ENCODE results near the gene TRIML2.

- TF ChIP-seq CTCF (IDR thresholded peaks at IDR 0.05; ENCODE audit: low read depth, low read length) = no peak
- TF ChIP-seq EZH2phosphoT487 (IDR thresholded peaks at IDR 0.05; ENCODE audit: low read depth) = no peak
Measured at GRCh38 chr4:188042191-188042590, 67.2 kb downstream of the TRIML2 start.
